HG02973 (cell line): ENCODE measurements around the gene CEP83.
"Not testable (repeated sequence)": the region's sequence is repeated elsewhere in the genome, so short reads cannot be mapped to it uniquely, and the experiment has no call there.

Experiments used
- ATAC-seq: cut with Tn5 transposase; IDR thresholded peaks from one replicate; pipeline ENCODE4 v1.9.1; 2021; ENCODE audit warnings: moderate library complexity; ENCODE audit not compliant: unreplicated experiment

Gene CEP83

DNA sequence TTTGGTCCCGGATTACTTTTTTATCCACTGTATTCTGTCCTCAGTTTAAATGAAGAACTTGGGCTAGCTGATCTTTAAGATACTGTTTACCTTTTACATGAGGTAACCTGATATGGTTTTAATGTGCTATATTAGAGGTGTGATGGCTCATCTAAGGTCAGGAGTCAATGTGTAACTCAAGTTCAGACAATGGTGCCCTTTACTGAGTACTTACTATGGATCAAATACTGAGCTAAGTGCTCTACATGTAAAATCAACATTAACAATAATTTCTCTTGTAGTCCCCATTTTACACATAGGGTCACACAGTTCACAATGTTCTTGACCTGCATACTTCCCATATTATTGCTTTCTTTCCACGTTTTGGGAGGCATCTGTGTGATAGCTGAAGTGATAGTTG lies 79.2 kb downstream of the CEP83 start:
- no peak for ATAC-seq

GRCh38 chr12:94379479-94380113 lies 80.1 kb downstream of the CEP83 start:
- no peak for ATAC-seq

- ATAC-seq: no peak
These were observed 82.1 kb downstream of the CEP83 start for GRCh38 chr12:94377599-94377998.

- no peak for ATAC-seq
These were observed 85.5 kb downstream of the CEP83 start for GRCh38 chr12:94374124-94374523.

DNA sequence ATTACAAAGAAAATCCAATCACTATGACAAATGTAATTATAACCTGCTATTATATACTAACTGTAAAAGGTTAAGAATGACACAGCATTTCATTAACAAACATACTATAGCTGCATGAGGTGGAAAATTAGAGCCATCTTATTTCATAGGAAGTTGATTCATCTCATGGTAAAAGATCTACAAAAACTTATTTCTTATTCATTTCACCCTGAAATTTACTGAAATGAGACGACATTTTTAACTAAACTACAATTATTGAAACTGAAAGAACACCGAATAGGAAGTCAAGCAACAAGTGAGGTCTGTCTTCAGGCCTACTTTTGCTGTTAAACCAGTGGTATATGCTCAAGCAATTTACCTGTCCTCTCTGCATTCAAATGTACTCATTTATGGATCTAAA lies 87.2 kb downstream of the CEP83 start:
- ATAC-seq: peak; percentile 78

- no peak for ATAC-seq
These were observed 97.0 kb downstream of the CEP83 start for GRCh38 chr12:94362653-94363052.

- no peak for ATAC-seq
These were observed 99.9 kb downstream of the CEP83 start for GRCh38 chr12:94359761-94360160.

- no peak for ATAC-seq
These were observed 106.5 kb downstream of the CEP83 start for GRCh38 chr12:94353130-94353529.

GRCh38 chr12:94340573-94340972 lies 119.1 kb downstream of the CEP83 start:
- ATAC-seq: no peak

GRCh38 chr12:94338006-94338794 lies 121.5 kb downstream of the CEP83 start:
- no peak for ATAC-seq

GRCh38 chr12:94336211-94336925 lies 123.3 kb downstream of the CEP83 start:
- ATAC-seq: no peak

- no peak for ATAC-seq
These were observed 126.3 kb downstream of the CEP83 start for GRCh38 chr12:94333396-94333795.

DNA sequence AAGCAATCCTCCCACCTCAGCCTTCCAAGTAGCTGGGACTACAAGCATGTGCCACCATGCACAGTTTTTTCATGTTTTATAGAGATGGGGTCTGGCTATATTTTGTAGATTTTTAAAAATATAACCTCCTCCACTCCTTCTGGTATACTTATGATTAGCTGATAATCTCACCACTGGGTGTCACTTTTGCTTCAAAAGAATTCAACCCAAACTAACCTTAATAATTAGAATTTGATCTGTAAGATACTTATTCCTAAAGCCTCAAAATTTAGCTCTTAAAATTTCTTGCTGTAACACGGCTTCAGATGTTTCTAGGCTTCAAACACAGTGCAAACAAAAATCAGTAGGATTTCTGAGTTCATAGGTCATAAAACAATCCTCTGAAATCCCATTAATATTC lies 130.3 kb downstream of the CEP83 start:
- ATAC-seq: no peak

GRCh38 chr12:94327809-94328208 lies 131.9 kb downstream of the CEP83 start:
- ATAC-seq: no peak

DNA sequence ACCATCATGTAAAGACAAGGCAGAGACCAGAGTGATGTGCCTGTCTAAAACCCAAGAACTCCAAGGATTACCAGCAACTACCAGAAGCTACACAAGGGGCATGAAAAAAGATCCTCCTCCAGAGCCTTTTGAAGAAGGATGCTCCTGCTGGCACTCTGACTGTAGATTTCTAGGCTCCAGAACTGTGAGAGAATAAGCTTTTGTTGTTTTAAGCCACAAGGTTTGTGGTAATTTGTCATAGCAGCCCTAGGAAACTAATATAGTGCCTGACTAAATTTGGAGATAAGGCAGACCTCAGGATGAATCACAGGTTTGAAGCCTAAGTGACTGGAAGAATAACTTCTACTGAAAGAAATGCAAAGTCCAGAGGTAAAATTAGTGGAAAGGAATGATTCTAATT lies 132.9 kb downstream of the CEP83 start:
- ATAC-seq: no peak

GRCh38 chr12:94326234-94326633 lies 133.4 kb downstream of the CEP83 start:
- no peak for ATAC-seq

- no peak for ATAC-seq
These were observed 137.3 kb downstream of the CEP83 start for GRCh38 chr12:94322346-94322745.

DNA sequence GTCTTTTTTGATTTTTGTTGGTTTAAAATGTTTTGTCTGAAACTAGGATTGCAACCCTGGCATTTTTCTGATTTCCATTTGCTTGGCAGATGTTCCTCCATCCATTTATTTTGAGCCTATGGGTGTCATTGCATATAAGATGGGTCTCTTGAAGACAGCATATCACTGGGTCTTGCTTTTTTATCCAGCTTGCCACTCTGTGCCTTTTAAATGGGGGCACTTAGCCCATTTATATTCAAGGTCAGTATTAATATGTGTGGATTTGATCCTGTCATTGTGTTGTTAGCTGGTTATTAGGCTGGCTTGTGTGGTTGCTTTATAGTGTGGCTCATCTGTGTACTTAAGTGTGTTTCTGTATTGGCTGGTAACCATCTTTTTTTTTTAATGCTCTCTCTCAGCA lies 139.6 kb downstream of the CEP83 start:
- ATAC-seq: no peak

DNA sequence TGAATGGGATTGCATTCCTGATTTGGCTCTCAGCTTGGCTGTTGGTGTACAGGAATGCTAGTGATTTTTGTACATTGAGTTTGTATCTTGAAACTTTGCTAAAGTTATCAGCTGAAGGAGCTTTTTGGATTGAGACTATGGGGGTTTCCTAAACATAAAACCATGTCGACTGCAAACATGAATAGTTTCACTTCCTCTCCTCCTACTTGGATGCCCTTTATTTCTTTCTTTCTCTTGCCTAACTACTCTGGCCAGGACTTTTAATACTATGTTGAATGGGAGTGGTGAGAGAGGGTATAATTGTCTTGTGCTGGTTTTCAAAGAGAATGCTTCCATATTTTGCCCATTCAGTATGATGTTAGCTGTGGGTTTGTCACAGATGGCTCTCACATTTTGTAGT lies 141.5 kb downstream of the CEP83 start:
- ATAC-seq: no peak

DNA sequence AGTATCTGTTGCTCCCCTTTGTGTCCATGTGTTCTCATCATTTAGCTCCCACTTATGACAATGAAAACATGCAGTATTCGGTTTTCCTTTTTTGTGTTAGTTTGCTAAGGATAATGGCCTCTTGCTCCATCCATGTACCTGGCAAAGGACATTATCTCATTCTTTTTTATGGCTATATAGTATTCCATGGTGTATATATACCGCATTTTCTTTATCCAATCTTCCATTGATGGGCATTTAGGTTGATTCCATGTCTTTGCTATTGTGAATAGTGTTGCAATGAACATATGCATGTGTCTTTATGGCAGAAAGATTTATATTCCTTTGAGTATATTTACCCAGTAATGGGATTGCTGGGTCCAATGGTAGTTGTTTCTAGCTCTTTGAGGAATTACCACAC lies 143.1 kb downstream of the CEP83 start:
- not testable (repeated sequence) for ATAC-seq

DNA sequence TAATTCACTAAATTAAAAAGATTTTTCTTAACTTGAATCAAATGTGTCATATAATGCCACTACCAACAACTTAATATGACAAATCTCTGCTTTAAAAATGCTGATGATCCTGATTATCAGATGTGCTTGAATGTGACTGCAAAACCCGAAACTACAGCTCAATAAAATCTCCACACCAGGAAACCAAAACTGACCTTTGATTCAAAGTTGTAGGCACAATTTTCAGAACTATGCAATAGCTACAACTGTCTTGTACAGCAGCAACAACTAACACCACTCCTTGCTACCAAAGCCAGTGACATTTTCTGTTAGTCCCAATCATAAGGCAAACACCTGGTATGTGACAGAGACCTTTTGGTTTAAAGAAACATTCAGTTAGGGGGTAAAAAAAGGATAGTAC lies 147.3 kb downstream of the CEP83 start:
- no peak for ATAC-seq

DNA sequence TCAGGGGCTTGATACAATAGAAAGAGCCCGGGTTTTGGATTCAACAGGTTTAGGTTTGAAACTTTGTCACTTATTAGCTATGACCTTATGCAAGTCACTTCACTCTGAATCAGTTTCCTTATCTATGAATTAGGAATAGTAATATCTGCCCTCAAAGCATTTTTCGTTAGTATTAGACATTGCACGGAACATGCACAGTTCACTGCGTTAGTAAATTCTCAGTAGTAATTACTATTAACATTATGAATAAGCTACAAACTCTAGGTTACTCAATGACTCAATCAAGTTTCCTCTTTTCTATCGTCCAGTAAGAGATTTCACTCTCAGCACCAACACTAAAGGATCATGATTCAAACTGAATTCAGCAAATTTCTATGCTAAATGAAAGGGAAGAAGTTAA lies 150.3 kb downstream of the CEP83 start:
- peak; percentile 84 for ATAC-seq
